Panc1 (cell line): ENCODE results near the gene ATXN2. TPM values are rescaled to one million over a fixed set of nuclear protein-coding genes. Genes with fewer than 3 reads are reported as not detected.

Source experiments
- ATAC-seq: fragments of 200-7000 bp; cut with Tn5 transposase; 2 replicates; pipeline ENCODE4 v1.9.1; 2020; ENCODE audit warnings: mild to moderate bottlenecking, moderate library complexity
- BruUV-seq: library from RNA; stranded (reverse); fragments of 400-500 nt; replicated peaks from 2 replicates; lab custom pipeline; 2021; lab: Mats Ljungman, UMichigan
- CTCF ChIA-PET: fragments of 300-600 bp; sonication (Branson Sonifier 250); formaldehyde crosslinking; loops from one replicate; lab custom pipeline; 2022; ENCODE audit warnings: antibody characterized with exemption; lab: Charles Lee
- POLR2A ChIA-PET: fragments of 300-600 bp; sonication (Branson Sonifier 250); formaldehyde crosslinking; loops from one replicate; lab custom pipeline; 2022; ENCODE audit warnings: antibody characterized with exemption; lab: Charles Lee
- DNase-seq: peaks from one replicate; pipeline ENCODE4 v3.0.0-alpha.2; 2010; ENCODE audit warnings: low read depth, low spot score
- H3K27ac ChIP-seq: 2 replicates; pipeline ENCODE4 v1.5.1; 2011; ENCODE audit warnings: mild to moderate bottlenecking, low read length, inconsistent platforms
- H3K27me3 ChIP-seq: fragments of 200-500 bp; sonication (Bioruptor generic); 2 replicates; pipeline ENCODE4 v1.6.0; 2014; ENCODE audit warnings: low read length, inconsistent platforms; ENCODE audit not compliant: control insufficient read depth, insufficient read depth
- H3K36me3 ChIP-seq: fragments of 200-500 bp; sonication (Bioruptor generic); 2 replicates; pipeline ENCODE4 v1.5.1; 2014; ENCODE audit warnings: inconsistent platforms, mild to moderate bottlenecking, low read length, moderate library complexity; ENCODE audit not compliant: control insufficient read depth, insufficient read depth
- H3K4me1 ChIP-seq: 2 replicates; pipeline ENCODE4 v1.5.1; 2011; ENCODE audit warnings: inconsistent platforms, mild to moderate bottlenecking, low read length, moderate library complexity; ENCODE audit not compliant: control insufficient read depth, insufficient read depth
- H3K4me3 ChIP-seq, 2 experiments: 2 replicates each; pipeline ENCODE4 v1.5.1; 2011 to 2012; ENCODE audit warnings: low read depth in 2 of 2, low read length in 2 of 2, mild to moderate bottlenecking in 2 of 2, inconsistent platforms in 1 of 2, moderate library complexity in 1 of 2
- H3K9me3 ChIP-seq: fragments of 200-500 bp; sonication (Bioruptor generic); 2 replicates; pipeline ENCODE4 v1.5.1; 2014; ENCODE audit warnings: low read depth, mild to moderate bottlenecking, inconsistent platforms, low read length, moderate library complexity; ENCODE audit not compliant: control insufficient read depth, insufficient read depth
- CTCF ChIP-seq: fragments of 450-650 bp; IDR thresholded peaks from 2 replicates; pipeline ENCODE4 v1.5.1; 2017; ENCODE audit warnings: mild to moderate bottlenecking
- POLR2AphosphoS5 ChIP-seq: IDR thresholded peaks from 2 replicates; pipeline ENCODE4 v1.6.1; 2012; ENCODE audit warnings: mild to moderate bottlenecking, low read depth, low read length, moderate library complexity
- REST ChIP-seq, 2 experiments: IDR thresholded peaks; 2 replicates each; pipeline ENCODE4 v1.6.1; 2011 to 2012; ENCODE audit warnings: low read depth in 2 of 2, control low read depth in 1 of 2, low read length in 1 of 2, mild to moderate bottlenecking in 1 of 2, moderate library complexity in 1 of 2; ENCODE audit not compliant: insufficient read depth in 1 of 2
- SIN3A ChIP-seq: IDR thresholded peaks from 2 replicates; pipeline ENCODE4 v1.6.1; 2012; ENCODE audit warnings: low read depth, mild to moderate bottlenecking, low read length, moderate library complexity, borderline replicate concordance; ENCODE audit not compliant: insufficient read depth
- TCF7L2 ChIP-seq: IDR thresholded peaks from 2 replicates; pipeline ENCODE4 v1.6.1; 2011; ENCODE audit warnings: mild to moderate bottlenecking, low read depth, low read length, inconsistent platforms
- in situ Hi-C: cut with HindIII; loops from 2 replicates; pipeline ENCODE4 v1.10.0; 2016; ENCODE audit warnings: low sequenced_read_pairs, low pct_unique_long_range_greater_than_20kb
- intact Hi-C: fragments of 100-400 bp; cut with micrococcal nuclease; formaldehyde crosslinking; loops from one replicate; pipeline ENCODE4 v1.10.0; 2022; ENCODE audit not compliant: unreplicated experiment
- total RNA-seq: library from RNA; stranded (reverse); gene quantifications from one replicate; pipeline ENCODE4 v1.2.1, GENCODE V29; 2021; ENCODE audit not compliant: unreplicated experiment

The ATXN2 gene
- total RNA-seq, 1 experiment from 2014 or later = 77.6 TPM

GRCh38 chr12:111638556-111638955, 39.4 kb upstream of the ATXN2 start:
- TF ChIP-seq CTCF = no peak
- no peak for TF ChIP-seq TCF7L2
- Histone ChIP-seq H3K36me3 (peaks cover 6% of the 10 kb centered on the region; the same call in 1 of the 2 replicates), H3K4me3 (no peak overlapping the region), H3K9me3 (no peaks in the 10 kb centered on the region), H3K4me1 (peaks cover 2% of the 10 kb centered on the region; the same call in 1 of the 2 replicates), H3K27me3 (no peaks in the 10 kb centered on the region), H3K27ac (no peak overlapping the region)
- ATAC-seq (no peak), DNase-seq (no peak)
- in situ Hi-C loops (no loop called here), intact Hi-C loops (no loop called here)
- ChIA-PET CTCF (interaction anchor here (0.6 kb wide), 1 partner anchor 29 kb away, joined by 7 read pairs; no protein-coding TSS in a partner anchor), POLR2A (no interaction called here)
- no TSS peak for BruUV-seq

GRCh38 chr12:111636209-111636945, 37.3 kb upstream of the ATXN2 start:
- Histone ChIP-seq H3K36me3 (no peaks in the 10 kb centered on the region), H3K4me1 (no peaks in the 10 kb centered on the region), H3K9me3 (no peaks in the 10 kb centered on the region), H3K27me3 (no peaks in the 10 kb centered on the region), H3K27ac (no peak overlapping the region), H3K4me3 (no peak overlapping the region)
- ChIA-PET CTCF (no interaction called here), POLR2A (no interaction called here)
- intact Hi-C loops = no loop called here
- ATAC-seq = no peak
- in situ Hi-C loops = no loop called here
- no TSS peak for BruUV-seq
- TF ChIP-seq REST (IDR thresholded peaks at IDR 0.05; ENCODE audit: insufficient read depth in 1 of 2, low read depth in 2 of 2, low read length in 1 of 2) (no peak), TCF7L2 (no peak), SIN3A (no peak), CTCF (no peak), POLR2AphosphoS5 (no peak)
- no peak for DNase-seq
